HG03571 (cell line): ENCODE measurements around the gene TUT1.
A peak's percentile ranks its signal among the peaks of the same experiment; 100 is the strongest.
"Not testable (repeated sequence)": the region's sequence is repeated elsewhere in the genome, so short reads cannot be mapped to it uniquely, and the experiment has no call there.

Experiments
- ATAC-seq: cut with Tn5 transposase; IDR thresholded peaks from one replicate; pipeline ENCODE4 v1.9.1; 2021; ENCODE audit not compliant: unreplicated experiment

TUT1 gene

DNA sequence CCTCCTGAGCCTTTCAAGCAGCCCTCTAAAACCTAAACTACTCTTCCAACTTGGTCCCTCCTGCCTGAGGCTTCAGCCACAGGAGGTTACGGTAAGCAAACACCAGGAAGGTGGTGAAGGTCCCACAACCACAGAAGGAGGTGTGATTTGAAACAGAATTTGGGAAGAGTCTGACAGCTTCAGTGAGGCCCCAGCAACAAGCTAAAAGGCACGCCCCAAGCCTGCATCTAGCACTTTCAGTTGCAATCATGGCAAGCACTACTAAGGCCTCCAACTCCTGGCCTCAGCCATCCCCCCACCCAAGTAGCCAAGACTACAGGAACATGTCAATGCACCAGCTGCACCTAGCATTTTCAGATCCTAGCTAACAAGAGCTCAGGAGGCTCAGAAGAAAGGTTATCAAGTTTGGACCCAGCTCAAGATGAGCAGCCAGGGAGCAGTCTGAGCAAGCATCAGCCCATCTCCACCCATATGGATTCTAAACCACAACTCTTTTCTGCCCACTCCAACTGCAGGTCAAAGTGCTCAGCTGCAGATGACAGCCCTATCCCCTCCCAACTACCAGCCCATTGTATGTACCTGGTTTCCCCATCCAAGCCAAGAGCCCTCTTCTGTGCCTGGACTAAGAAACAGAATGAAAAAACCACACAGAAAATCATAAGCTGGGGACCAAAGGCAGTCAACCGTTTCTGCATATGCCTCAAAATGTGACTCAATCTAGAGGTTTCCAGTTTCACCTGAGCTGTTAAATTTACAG, 34.3 kb downstream of the TUT1 start:
- ATAC-seq = no peak

DNA sequence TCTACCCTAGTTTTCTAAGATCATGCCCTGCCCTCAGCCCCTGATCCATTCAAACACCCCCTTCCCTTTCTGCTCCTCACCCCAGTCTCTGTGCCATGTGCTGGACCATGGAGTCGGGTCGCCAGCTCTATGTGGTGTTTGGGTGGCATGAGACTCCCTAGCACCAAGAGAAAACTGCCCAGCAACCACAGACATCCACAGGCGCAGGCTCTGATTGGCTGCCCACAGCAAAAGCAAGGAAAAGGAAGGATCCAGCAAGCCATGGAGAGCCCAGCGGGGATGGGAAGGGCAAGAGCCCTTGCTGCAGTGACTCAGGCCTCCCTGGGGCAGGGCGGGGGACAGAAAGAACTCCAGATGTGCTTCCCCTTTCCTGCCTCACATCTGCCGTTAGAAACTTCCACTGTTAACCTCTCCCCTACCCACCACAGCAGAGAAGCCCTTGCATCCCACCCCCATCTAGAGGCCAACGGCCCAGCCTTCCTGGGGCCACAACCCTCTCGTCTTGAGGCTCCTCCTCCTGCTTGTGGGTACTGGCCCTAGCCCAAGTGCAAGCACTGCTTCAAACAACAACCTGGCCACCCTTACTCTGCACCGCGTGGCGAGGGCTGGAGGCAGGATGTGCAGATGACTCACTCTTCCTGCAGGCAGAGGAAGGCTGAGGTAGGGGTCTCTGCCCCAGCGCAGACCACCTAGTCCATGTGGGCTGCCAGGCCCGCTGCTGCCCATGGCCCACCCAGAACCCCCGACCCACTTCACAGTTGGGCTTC, 35.0 kb downstream of the TUT1 start:
- peak; percentile 32 for ATAC-seq

DNA sequence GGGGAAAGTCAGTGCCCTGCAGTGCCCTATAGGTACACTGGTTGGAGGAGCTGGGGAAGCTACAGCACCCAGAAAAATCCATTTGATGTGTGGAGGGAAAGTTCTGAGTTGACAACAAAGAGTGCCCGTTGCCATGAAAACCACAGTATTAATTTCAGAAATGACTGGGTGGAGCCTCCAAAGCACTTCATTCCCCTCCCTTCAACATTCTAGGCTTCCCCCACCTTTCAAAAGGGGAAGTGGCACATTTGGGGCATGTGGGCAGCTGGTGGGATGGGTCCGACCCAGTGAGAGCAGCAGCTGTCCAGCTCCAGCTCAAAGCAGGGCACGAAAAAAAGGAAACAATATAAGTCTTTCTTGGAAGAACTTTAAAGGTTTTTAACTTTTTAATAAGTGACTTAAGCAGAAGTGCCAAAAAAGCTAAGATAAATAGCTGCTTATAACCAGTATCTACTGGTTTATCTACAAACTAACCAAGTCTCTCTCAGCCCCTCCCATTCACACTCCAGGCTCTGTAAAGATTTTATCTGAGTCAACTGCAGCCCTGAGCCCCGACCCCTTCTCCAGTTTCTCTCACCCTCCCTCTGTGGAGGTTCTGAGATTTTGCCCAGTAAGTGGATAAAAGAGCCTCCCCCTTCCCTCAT, 35.7 kb downstream of the TUT1 start:
- peak; percentile 27 for ATAC-seq

DNA sequence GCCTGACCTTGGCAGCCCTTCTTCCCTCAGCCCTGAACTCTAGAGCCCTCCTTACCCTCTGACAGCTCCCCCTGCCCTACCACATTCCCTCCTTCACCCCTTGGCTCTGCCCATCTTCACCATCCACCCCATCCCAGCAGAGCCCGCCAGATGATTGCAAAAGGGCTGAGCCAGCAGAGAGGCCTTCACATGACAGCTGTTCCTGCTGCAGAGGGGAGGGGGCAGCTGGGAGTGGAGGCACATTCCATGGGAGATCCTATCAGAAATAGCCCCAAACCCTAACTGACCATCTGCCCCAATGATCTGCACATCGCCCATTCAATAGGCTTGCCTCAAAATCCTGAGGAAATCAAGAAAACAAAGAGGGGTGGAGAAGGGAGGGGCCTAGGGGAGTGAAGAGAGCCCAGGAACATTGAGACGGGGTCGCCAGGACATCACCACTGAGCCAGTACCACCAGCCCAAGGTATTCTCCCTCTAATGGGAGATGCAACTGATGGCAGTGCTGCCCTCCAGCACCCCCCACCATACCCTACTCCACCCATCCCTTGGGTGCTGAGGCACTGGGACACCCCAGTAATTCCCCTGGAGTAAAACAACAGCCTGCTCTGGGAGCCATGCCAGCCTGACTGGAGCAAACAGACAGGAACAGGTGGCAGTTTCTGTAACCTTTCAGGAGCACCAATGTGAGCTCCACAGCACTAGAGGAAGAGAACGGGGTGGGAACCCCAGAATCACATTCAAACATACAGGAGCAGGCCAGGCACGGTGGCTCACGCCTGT, 36.7 kb downstream of the TUT1 start:
- ATAC-seq = no peak

- ATAC-seq = no peak
Observed at GRCh38 chr11:62553839-62554361, 37.4 kb downstream of the TUT1 start.

DNA sequence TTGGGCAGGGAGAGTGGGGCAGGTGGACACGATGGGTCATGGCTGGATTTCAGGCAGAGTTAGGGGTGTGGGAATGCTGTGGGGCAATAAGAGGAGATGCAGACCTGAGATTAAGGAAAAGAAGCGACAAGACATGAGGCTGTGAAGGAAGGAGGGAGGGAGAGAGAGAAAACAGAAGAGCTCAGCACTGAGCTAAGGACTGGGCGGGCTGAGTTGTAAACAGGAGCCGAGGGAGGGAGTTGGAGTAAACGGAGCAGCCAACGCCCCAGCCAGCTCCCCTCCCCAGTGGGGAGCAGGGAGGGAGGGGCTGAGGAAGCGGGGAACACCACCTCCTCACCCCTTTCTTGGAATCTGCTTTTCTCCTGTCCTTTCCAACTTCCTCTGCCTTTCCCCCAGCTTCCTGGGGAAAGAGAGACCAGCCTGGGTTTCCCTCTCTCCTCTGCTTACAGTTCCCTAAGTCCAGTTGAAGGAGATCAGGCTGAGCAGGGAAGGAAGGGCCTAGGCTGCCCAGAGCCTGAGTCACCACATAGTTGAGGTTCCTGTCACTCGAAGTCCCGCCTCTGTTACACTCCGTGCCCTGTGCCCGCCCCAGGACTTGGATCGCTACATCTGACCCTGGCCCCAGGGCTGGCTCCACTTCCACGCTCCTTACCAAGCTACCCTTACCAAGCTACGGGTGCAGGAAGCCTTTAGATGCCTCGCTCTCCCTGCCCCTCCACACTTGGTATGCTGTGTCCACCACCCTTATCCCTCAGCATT, 38.1 kb downstream of the TUT1 start:
- ATAC-seq = no peak

DNA sequence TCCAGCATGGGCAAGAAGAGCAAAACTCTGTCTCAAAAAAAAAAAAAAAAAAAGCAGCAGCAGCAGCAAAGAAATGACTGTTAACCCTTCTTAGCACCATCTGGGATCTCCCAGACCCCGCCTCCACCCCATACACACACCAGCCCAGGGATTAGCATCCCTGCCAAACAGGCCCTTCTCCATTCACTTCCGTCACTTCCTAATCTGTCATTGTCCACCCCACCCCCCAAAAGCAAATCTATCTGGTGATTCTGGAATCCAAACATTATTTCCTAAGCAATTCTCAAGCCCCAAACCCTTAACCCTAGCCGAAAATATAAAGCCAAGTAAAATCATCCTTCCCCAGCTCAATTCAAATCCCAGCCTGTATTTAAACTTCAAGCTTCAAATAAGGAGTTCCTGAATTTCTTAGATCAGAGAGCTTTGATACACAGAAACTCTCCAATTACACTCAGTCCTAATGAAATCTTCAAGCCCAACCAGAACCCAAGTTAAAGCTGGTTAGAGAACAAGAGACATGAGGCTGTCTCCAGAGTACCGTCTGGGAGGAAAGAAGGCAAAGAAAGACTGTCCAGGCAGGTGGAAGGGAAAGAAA, 38.7 kb downstream of the TUT1 start:
- ATAC-seq = no peak

GRCh38 chr11:62550478-62550877, 40.8 kb downstream of the TUT1 start:
- ATAC-seq = not testable (repeated sequence)

- ATAC-seq = no peak
Observed at GRCh38 chr11:62548545-62549335, 42.6 kb downstream of the TUT1 start.

- ATAC-seq = no peak
Observed at GRCh38 chr11:62547691-62548281, 43.5 kb downstream of the TUT1 start.

DNA sequence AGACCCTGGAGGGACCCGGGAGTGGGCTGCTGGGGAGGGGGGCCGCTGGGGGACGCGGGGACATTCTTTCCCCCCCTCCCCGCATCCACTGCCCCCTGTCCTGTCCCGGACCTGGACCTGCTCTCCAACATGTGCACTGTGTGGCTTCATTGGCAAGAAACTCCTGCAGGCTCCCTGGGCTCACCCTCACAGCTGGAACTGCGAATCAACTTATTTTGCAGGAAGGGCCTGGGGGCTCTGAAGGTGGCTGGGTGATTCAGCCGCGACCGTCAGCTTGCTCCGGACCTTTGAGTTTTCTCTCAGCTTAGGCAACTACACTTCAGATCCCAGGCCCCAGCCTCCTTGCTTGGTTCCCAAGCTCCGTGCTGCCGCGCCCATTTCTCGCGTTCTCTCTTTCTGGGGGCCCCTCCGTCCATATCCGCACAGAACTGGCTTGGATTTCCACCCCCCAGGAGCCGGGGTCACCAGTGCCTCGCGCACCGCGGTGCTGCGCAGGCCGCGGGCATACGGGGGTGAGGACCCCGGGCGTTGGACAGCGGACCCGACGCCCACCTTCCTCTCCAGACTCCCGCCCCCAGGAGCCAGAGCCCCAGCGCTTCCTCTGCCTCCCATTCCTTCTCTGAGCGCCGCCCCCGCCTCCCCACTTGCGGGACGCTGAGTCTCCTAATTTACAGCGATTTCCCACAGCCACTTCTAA, 44.2 kb downstream of the TUT1 start:
- no peak for ATAC-seq

DNA sequence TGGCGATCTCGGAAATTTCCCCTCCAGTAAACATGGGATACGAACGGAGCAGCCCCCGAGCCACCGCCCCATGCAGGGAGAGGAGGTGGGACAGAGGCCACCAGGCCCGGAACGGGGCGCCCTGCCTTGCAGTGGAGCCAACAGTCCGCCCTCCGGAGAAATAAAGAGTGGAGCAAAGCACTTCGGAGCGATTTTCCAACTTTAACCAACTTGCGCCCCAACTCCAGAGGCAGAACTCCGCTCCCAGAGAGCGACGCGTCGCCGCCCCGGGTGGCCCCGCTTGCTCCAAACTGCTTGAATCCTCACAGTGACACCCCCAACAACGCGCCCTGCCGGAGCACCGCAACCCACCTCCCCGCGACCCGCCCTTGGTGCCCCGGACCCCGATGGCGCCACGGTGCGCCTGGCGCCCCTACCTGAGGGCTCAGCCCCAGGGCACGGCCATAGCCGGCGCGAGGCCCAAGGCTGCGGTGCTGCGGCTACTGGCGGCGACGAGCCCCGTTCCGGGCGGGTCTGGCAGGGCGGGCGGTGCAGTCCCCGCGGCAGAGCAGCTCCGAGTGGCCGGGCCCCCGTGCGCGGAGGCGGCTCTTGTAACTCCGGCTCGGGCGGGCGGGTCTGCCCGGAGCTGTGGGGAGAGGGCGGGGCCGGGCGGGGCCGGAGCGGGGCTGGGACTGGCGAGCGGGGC, 44.9 kb downstream of the TUT1 start, which contains the start of gene AHNAK:
TSS of gene AHNAK (minus strand) at position 563 of the 685 bp plus-strand sequence. CDS start 10,708 bp downstream, outside the sequence.
- ATAC-seq = no peak

DNA sequence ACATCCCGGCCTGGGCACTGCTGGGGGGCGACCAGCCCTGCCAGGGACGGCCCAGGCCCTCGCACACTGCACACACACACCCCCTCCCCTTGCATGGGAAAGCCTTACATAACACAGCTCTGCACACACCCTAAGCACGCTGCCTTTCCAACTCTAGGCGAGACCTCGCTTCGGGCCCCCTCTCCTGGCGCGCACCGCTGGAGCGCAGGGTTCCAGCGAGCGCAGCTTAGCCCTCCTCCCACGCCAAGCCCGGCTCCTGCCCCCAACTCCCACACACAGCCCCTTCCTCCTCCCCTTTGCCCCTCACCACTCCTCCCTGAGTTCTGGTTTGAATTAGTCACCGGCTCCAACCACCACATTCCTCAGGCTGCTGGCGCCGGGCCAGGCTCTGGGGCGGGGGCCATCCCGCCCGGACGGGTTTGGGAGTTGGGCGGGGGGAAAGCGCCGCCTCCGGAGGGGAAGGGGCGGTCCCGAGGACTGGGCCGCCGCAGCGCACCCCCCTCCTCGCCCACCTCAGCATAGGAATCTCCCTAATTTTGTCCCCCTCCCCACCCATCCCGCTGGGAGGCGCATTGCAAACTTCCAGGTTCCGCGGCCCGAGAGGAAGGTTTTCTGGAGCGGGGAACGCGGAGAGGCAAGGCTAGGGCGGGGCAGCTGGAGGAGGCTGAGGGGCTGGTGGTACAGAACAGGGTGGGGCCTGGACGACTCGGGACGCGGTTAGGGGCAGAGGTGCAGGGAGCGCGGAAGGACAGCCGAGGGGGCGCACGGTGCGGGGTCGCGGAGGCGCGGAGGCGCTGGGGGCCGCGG, 45.7 kb downstream of the TUT1 start:
- no peak for ATAC-seq

GRCh38 chr11:62544581-62545436, 46.5 kb downstream of the TUT1 start:
- ATAC-seq = no peak

GRCh38 chr11:62543680-62544444, 47.5 kb downstream of the TUT1 start:
- no peak for ATAC-seq
